ENCODE data around the gene TTC16. TPM values are rescaled to one million over a fixed set of nuclear protein-coding genes. Genes with fewer than 3 reads are reported as not detected.
A peak's percentile ranks its signal among the peaks of the same experiment; 100 is the strongest.
"Not testable (repeated sequence)": the region's sequence is repeated elsewhere in the genome, so short reads cannot be mapped to it uniquely, and the experiment has no call there.

Gene TTC16
- total RNA-seq, 1 experiment from 2014 or later: 0.06 TPM

- DNase-seq (ENCODE audit: low read depth): no peak
Measured at GRCh38 chr9:127767410-127767809, 51.5 kb downstream of the TTC16 start.

- DNase-seq (ENCODE audit: low read depth): no peak
Measured at GRCh38 chr9:127767909-127768331, 52.0 kb downstream of the TTC16 start.

DNA sequence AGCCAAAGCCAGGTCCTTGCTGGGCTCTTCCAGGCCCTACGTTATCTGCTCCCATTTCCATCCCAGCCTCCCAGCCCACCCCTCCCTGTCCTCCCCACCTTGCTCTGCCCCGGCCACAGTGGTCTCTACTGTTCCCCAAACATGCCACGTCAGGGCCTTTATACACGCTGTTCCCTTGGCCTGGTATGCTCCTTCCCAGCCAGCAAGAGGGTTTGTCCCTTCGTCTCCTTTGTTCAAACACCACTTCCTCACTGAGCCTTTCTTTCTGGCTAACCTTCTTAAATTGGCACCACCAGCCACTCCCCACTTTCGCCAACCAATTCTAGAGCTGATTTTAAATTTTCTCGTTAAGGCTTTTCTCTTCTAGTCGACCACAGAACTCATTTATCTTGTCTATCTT, 52.8 kb downstream of the TTC16 start:
- DNase-seq (ENCODE audit: low read depth): no peak

DNA sequence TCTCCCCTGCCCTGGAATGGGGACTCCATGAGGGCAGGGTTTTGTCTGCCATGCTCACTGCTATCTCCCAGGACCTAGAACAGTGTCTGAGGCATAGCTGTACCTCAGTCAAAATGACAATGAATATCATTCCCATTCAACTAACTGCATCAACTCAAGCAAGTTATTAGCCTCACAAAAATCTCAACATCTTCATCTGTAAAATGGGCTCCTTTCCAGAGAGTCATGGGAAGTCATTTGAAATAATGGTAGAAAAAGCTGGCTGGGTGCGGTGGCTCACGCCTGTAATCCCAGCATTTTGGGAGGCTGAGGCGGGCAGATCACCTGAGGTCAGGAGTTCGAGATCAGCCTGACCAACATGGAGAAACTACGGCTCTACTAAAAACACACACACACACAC, 53.2 kb downstream of the TTC16 start:
- DNase-seq (ENCODE audit: low read depth): no peak

DNA sequence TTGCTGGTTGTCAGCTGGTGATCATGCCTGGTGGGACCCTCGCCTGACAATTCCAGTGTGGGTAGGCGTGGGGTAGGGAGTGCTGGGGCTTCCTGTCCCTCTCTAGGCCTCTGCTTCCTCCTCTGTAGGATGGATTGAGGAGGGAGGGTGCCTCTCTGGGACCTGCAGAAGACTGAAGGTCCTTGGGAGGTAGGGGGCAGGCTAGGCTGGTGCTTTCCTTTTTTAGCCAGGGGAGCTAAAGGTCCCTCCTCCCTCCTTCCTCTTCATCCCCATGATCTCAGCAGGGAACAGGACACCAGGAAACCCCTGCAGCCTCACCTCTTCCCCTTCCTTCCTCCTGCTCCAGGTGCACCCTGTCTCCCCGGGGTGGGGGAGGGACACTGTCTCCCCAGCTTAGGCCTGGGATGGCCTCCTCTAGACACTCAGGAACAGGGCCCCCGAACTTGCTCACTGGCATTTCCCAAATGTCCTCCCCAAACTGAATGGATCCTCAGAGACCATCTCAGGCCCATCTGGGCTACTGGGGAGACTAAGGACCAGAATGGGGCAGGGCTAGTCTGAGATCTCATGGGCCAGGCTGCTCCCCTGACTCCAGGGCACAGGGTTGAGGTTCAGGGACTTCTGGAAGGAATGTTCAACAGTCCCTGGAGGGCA, 54.2 kb downstream of the TTC16 start:
- DNase-seq (ENCODE audit: low read depth): no peak

DNA sequence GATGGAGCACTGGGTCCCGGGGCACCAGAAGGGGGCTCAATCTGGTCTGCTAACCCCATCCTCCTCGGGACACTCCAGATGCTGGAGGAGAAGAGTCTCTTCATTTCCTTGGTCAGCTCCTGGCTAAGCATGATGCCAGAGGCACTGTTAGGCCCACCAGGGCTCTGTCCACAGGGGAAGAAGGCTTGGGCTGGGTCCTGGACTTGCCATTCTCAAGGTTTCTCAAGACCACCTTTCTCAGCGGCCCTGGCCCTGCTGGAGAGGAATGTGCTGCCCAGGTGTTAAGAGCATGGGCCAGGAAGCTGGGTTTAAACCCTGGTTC, 54.7 kb downstream of the TTC16 start:
- no peak for DNase-seq (ENCODE audit: low read depth)

- DNase-seq (ENCODE audit: low read depth): peak; percentile 100
Measured at GRCh38 chr9:127770905-127771569, 55.2 kb downstream of the TTC16 start.

- DNase-seq (ENCODE audit: low read depth): no peak
Measured at GRCh38 chr9:127771570-127772189, 55.8 kb downstream of the TTC16 start.

DNA sequence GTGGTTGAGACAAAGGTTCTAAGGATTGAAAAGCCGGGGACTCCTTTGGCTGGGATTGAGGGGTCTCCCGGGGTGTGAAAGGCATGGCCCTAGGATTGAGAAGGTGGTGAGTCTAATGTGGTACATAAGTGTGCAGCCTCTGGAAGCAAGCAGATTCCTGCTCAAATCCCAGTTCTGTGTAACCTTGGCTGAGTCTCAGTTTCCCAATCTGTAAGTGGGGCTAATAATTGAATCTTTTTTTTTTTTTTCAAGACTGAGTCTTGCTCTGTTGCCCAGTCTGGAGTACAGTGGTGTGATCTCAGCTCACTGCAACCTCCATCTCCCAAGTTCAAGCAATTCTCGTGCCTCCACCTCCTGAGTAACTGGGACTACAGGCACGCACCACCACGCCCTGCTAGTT, 56.7 kb downstream of the TTC16 start:
- DNase-seq (ENCODE audit: low read depth): no peak

GRCh38 chr9:127773272-127773671, 57.4 kb downstream of the TTC16 start:
- no peak for DNase-seq (ENCODE audit: low read depth)

GRCh38 chr9:127773981-127774380, 58.1 kb downstream of the TTC16 start:
- DNase-seq (ENCODE audit: low read depth): no peak

DNA sequence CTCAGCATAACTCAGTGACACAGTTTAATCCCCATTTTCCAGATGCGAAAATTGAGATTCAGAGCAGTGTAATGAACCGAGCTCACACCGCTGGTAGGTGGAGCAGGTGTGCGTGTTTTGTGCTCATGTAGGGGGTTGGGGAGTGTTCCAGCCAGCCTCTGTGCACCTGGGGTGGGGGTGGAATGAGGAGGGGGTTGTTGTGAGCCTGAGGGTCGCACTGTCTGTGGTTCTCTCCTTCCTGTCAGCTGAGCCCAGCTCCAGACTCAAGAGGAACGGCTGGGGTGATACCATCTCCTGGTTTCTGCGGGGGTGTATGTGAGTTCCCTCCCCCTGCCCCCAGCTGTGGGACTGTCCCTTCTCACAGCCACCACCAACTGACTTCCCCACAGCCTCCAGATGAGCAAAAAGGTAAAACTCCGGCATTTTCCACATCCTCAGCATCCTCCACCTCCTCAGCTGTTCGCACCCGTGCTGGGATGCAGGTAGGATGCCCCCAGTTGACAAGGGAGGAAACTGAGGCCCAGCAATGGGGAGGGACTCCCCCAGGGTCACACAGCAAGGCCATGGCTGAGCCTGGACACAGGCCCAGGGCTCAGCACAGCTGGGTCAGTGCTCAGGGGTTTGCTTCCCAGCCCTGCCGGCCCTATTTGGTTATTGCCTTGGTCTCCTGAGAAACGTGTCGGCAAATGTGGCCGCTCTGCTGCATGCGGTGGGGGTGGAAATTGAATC, 60.5 kb downstream of the TTC16 start:
- DNase-seq (ENCODE audit: low read depth): no peak

DNA sequence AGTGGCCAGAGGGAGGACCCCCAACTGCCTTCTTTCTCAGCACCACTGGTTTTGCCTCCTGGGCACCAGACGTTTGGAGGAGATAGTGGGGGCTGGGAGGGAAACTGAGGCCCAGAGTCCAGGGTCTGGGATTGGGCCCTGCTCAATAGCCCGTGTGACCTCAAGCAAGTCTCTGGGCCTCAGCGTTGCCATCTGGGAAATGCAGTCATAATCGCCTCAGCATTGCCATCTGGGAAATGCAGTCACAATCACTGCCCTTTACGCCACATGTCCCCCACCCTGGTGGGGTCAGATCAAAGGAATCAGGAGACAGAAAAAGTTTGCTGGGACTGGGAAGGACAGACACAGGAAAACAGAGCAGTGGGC, 61.0 kb downstream of the TTC16 start:
- no peak for DNase-seq (ENCODE audit: low read depth)

- no peak for DNase-seq (ENCODE audit: low read depth)
Measured at GRCh38 chr9:127777368-127777980, 61.6 kb downstream of the TTC16 start.

DNA sequence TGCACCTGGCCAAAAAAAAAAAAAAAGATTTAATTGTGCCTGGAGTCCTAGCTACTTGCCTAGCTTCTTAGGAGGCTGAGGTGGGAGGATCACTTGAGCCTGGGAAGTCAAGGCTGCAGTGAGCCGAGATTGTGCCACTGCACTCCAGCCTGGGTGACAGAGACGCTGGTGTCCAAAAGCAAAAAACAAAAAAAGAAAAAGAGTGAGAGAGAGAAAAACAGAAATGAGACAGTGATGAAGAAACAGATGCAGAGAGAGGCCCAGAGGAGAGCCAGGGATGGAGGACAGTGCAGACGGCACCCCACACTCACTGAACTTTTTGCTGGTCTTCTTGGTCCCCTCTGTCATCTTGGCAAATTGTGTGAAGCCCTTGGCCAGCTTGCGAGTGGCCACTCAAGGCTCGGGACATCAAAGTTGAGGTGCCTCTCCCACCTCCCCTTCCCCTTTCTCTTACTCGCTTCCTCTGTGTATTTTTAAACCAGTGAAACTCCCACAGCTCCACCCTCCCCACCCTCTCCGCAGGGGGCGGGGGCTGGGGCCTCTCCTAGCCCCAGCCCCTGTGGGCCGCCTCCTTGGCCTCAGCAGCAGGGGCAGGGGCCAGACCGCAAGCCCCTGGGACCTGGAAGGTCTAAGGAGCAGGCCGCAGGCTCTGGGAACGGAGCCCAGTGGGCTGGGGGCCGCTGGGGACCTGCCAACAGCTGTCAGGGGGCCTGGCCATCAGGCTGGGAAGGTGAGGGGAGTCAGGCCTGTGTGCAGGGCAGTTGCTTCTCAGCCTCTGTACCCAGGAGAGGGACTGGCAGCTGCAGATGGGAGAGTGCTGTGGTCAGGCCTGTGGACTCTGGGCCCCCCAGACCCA, 62.6 kb downstream of the TTC16 start, which contains the start of gene SH2D3C:
TSS of gene SH2D3C (minus strand) at position 387 of the 856 bp plus-strand sequence. CDS start at position 348, 39 bp downstream.
- DNase-seq (ENCODE audit: low read depth): no peak

GRCh38 chr9:127779136-127779981, 63.5 kb downstream of the TTC16 start:
- DNase-seq (ENCODE audit: low read depth): no peak

DNA sequence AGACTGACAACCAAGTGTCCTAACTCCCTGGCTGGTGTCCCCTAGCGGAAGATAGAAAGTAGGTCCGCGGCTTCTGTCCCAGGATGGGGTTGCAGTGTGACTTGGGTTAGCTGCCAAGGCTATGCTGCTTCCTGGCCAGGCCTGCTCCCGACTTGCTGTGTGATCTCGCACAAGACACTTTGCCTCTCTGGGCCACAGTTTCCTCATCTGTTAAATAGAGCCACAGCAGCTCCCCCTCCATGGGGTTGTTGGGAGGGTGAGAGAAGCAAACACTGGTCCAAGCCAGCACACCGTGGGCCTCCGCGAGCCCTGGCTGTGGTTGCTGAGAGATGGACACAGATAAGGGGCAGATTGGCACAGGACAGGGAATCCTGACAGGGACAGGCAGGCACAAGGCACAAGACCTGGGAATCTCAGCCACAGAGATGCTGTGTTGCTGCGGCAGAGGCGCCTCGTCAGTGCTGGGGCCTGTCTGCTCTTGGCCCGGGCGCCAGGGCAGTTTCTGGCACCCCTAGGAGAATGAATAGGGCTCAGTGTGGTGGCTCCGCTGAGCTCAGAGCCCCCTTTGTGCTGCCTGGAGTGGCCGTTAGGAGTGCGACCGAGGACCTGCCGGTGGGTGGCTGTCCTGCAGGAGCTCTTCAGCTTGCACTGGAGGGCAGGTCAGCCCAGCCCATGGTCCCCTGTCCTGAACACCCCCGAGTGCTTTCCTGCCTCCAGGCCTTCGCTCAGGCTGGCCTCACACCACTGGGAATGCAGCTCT, 64.4 kb downstream of the TTC16 start:
- no peak for DNase-seq (ENCODE audit: low read depth)

DNA sequence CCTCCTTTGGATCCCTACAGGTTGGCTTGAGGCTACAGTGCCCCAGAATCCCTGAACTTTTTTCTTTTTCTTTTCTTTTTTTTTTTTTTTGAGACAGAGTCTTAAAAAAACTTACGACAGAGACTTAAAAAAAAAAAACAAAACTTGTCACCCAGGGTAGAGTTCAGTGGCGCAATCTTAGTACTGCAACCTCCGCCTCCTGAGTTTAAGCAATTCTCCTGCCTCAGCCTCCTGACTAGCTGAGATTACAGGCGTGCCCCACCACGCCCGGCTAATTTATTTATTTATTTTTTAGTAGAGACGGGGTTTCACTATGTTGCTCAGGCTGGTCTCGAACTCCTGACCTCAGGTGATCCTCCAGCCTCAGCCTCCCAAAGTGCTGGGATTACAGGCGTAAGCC, 65.0 kb downstream of the TTC16 start:
- not testable (repeated sequence) for DNase-seq (ENCODE audit: low read depth)

Measured in Daoy (cell line).